ENCODE measurements around the gene KRT33B. TPM values are rescaled to one million over a fixed set of nuclear protein-coding genes. Genes with fewer than 3 reads are reported as not detected.
"Not testable (repeated sequence)": the region's sequence is repeated elsewhere in the genome, so short reads cannot be mapped to it uniquely, and the experiment has no call there.

Gene KRT33B
- total RNA-seq, 1 donor from 2014 or later, result not detected

- no peak for DNase-seq (ENCODE audit: low read depth, low spot score)
These were observed 21.5 kb downstream of the KRT33B start for GRCh38 chr17:41347869-41348760.

- not testable (repeated sequence) for DNase-seq (ENCODE audit: low read depth, low spot score)
These were observed 23.2 kb downstream of the KRT33B start for GRCh38 chr17:41346421-41346820.

- DNase-seq (ENCODE audit: low read depth, low spot score), result no peak
These were observed 23.6 kb downstream of the KRT33B start for GRCh38 chr17:41345992-41346391.

GRCh38 chr17:41343029-41343428, 26.6 kb downstream of the KRT33B start:
- no peak for DNase-seq (ENCODE audit: low read depth, low spot score)

- no peak for DNase-seq (ENCODE audit: low read depth, low spot score)
These were observed 28.4 kb downstream of the KRT33B start for GRCh38 chr17:41340934-41341861.

GRCh38 chr17:41340494-41340893, 29.1 kb downstream of the KRT33B start:
- DNase-seq (ENCODE audit: low read depth, low spot score), result no peak

GRCh38 chr17:41339571-41340172, 29.9 kb downstream of the KRT33B start:
- no peak for DNase-seq (ENCODE audit: low read depth, low spot score)

- DNase-seq (ENCODE audit: low read depth, low spot score), result no peak
These were observed 30.6 kb downstream of the KRT33B start for GRCh38 chr17:41338961-41339485.

- DNase-seq (ENCODE audit: low read depth, low spot score), result no peak
These were observed 33.9 kb downstream of the KRT33B start for GRCh38 chr17:41335747-41336146.

- no peak for DNase-seq (ENCODE audit: low read depth, low spot score)
These were observed 35.0 kb downstream of the KRT33B start for GRCh38 chr17:41334385-41335305.

- no peak for DNase-seq (ENCODE audit: low read depth, low spot score)
These were observed 35.8 kb downstream of the KRT33B start for GRCh38 chr17:41333836-41334235.

GRCh38 chr17:41333098-41333497, 36.5 kb downstream of the KRT33B start:
- no peak for DNase-seq (ENCODE audit: low read depth, low spot score)

GRCh38 chr17:41332239-41332638, 37.4 kb downstream of the KRT33B start:
- no peak for DNase-seq (ENCODE audit: low read depth, low spot score)

GRCh38 chr17:41331606-41332005, 38.0 kb downstream of the KRT33B start:
- DNase-seq (ENCODE audit: low read depth, low spot score), result no peak

- DNase-seq (ENCODE audit: low read depth, low spot score), result no peak
These were observed 40.2 kb downstream of the KRT33B start for GRCh38 chr17:41329279-41329948.

GRCh38 chr17:41328207-41328606, 41.4 kb downstream of the KRT33B start:
- no peak for DNase-seq (ENCODE audit: low read depth, low spot score)

- no peak for DNase-seq (ENCODE audit: low read depth, low spot score)
These were observed 42.0 kb downstream of the KRT33B start for GRCh38 chr17:41327411-41328120.

- no peak for DNase-seq (ENCODE audit: low read depth, low spot score)
These were observed 43.2 kb downstream of the KRT33B start for GRCh38 chr17:41326173-41327145.

Measured in pulmonary artery endothelial cell (primary cell).